Activated CD8-positive, alpha-beta memory T cell treated with anti-CD3 and anti-CD28 coated beads, Interleukin-2, amount 50 U/mL, for 4 hours (primary cell): Measurements from ENCODE around the gene RAP1GAP2.
A peak's percentile ranks its signal among the peaks of the same experiment; 100 is the strongest.
"Not testable (repeated sequence)": the region's sequence is repeated elsewhere in the genome, so short reads cannot be mapped to it uniquely, and the experiment has no call there.

Experiments used
- DNase-seq: peaks from one replicate; pipeline ENCODE4 v3.0.0-alpha.2; 2020

RAP1GAP2 gene

GRCh38 chr17:2796164-2797125 lies at the start of gene RAP1GAP2:
RAP1GAP2 (plus strand) TSS chr17:2796438; CDS start chr17:2796528, 90 bp downstream.
- DNase-seq = peak; percentile 52

- no peak for DNase-seq
Observed at GRCh38 chr17:2749058-2749783, 47.0 kb upstream of the RAP1GAP2 start, which contains the start of gene CCDC92B. CCDC92B (minus strand) TSS chr17:2749652; CDS start chr17:2735145, 14,507 bp downstream.

- peak; percentile 76 for DNase-seq
Observed at GRCh38 chr17:2749784-2750181, 46.5 kb upstream of the RAP1GAP2 start.

- no peak for DNase-seq
Observed at GRCh38 chr17:2750721-2751120, 45.5 kb upstream of the RAP1GAP2 start.

- no peak for DNase-seq
Observed at GRCh38 chr17:2751491-2751890, 44.7 kb upstream of the RAP1GAP2 start.

GRCh38 chr17:2755891-2756724 lies 40.1 kb upstream of the RAP1GAP2 start:
- no peak for DNase-seq

- DNase-seq = no peak
Observed at GRCh38 chr17:2758870-2759269, 37.4 kb upstream of the RAP1GAP2 start.

GRCh38 chr17:2770129-2770528 lies 26.1 kb upstream of the RAP1GAP2 start:
- DNase-seq = no peak

- no peak for DNase-seq
Observed at GRCh38 chr17:2775206-2775605, 21.0 kb upstream of the RAP1GAP2 start.

GRCh38 chr17:2776589-2777241 lies 19.5 kb upstream of the RAP1GAP2 start:
- DNase-seq = no peak

- DNase-seq = no peak
Observed at GRCh38 chr17:2777242-2777867, 18.9 kb upstream of the RAP1GAP2 start.

GRCh38 chr17:2778489-2778888 lies 17.7 kb upstream of the RAP1GAP2 start:
- no peak for DNase-seq

- no peak for DNase-seq
Observed at GRCh38 chr17:2779545-2779944, 16.7 kb upstream of the RAP1GAP2 start.

GRCh38 chr17:2780256-2780655 lies 16.0 kb upstream of the RAP1GAP2 start:
- DNase-seq = no peak

- no peak for DNase-seq
Observed at GRCh38 chr17:2780931-2781454, 15.2 kb upstream of the RAP1GAP2 start.

GRCh38 chr17:2781598-2781997 lies 14.6 kb upstream of the RAP1GAP2 start:
- DNase-seq = not testable (repeated sequence)

GRCh38 chr17:2782055-2782454 lies 14.2 kb upstream of the RAP1GAP2 start:
- DNase-seq = no peak

GRCh38 chr17:2783310-2784030 lies 12.8 kb upstream of the RAP1GAP2 start:
- DNase-seq = no peak

GRCh38 chr17:2784864-2785263 lies 11.4 kb upstream of the RAP1GAP2 start:
- no peak for DNase-seq

- not testable (repeated sequence) for DNase-seq
Observed at GRCh38 chr17:2785376-2785775, 10.9 kb upstream of the RAP1GAP2 start.
